Neural crest cell (in vitro differentiated cells): ENCODE data around the gene PNPLA7. TPM values are rescaled to one million over a fixed set of nuclear protein-coding genes. Genes with fewer than 3 reads are reported as not detected.

Experiments
- DNase-seq: peaks from one replicate; pipeline ENCODE4 v3.0.0; 2021; ENCODE audit warnings: low read depth, mixed read lengths, low spot score
- H3K27ac Mint-ChIP-seq: one replicate; pipeline ENCODE4 v1.8.0; 2021; ENCODE audit warnings: mild to moderate bottlenecking, mixed read lengths; ENCODE audit not compliant: unreplicated experiment
- H3K27me3 Mint-ChIP-seq: 2 replicates; pipeline ENCODE4 v1.8.0; 2021; ENCODE audit warnings: low read depth, mild to moderate bottlenecking, mixed read lengths
- H3K36me3 Mint-ChIP-seq: 2 replicates; pipeline ENCODE4 v1.8.0; 2021; ENCODE audit warnings: low read depth, mild to moderate bottlenecking, mixed read lengths
- H3K4me1 Mint-ChIP-seq: 2 replicates; pipeline ENCODE4 v1.8.0; 2021; ENCODE audit warnings: mixed read lengths
- H3K4me3 Mint-ChIP-seq: one replicate; pipeline ENCODE4 v1.8.0; 2021; ENCODE audit warnings: mild to moderate bottlenecking, mixed read lengths
- H3K9me3 Mint-ChIP-seq: 2 replicates; pipeline ENCODE4 v1.8.0; 2021; ENCODE audit warnings: mixed read lengths
- total RNA-seq: library from RNA; stranded (reverse); gene quantifications from 2 replicates; pipeline ENCODE4 v1.2.1, GENCODE V29; 2021
- TF ChIP-seq, protein P1 (sequence below): fragments of 200-600 bp; sonication (generic); conservative IDR thresholded peaks from 2 replicates; pipeline ENCODE4 v1.5.0; 2021; ENCODE audit warnings: antibody characterized with exemption, mild to moderate bottlenecking

The PNPLA7 gene
- total RNA-seq, 1 donor from 2014 or later, result 2.2 TPM

DNA sequence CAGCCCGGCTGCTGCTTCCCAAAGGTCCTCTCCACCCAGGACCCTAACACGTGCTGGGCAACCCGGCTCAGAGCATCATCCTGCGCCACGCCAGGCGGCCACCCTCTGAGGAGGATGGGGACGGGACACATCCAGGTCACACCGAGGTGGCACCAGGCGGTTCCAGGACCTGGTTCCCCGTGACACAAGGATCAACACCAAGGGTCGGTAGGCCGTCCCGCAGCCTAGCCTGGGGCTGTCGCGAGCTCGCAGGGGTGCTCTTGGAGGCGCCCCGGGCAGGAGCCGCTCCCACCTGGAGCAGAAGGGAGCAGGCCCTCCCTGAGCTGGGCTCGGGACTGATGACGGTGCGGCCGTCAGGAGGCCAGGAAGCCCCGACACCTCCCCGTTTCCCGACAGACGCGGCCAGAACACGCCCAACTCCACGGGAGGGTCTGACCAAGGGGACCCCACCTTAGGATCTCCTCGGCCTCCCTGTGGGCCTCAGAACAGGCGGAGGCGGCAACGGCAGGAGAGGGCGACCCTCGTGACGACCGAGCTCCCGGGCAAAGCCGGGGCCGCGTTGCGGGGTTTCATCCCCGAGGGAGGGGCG lies 133.5 kb downstream of the PNPLA7 start:
- no peak for DNase-seq
- Mint-ChIP-seq H3K4me1 (no peaks in the 10 kb centered on the region), H3K27me3 (no peaks in the 10 kb centered on the region)

DNA sequence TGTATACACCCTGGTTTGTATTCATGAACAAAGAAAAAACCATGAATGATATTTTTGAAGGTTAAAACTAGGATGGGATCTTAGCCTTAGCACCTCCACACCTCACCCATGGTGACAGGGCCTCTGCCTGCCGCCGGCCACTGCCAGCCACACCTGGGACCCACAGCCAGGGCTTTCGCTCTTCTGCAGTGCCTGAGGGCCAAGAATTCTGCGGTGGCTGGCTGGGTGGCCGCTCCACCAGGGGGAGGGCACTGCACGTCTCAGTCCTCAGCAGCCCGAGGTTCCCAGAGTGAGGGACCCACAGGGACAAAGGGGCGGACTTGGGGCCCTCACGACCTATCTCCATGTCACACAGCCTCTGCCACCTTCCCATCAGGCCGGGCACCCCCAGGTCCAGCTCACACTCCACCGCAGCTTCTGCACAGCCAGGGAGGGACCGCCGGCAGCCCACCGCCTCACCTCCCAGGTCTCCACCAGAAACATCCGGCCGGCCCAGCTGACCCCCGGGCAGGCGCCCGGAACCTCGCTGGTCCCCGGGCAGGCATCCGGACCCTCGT lies 134.1 kb downstream of the PNPLA7 start:
- no peaks in the 10 kb centered on the region for H3K4me1 Mint-ChIP-seq
- no peaks in the 10 kb centered on the region for H3K27me3 Mint-ChIP-seq
- no peak for DNase-seq
- TF ChIP-seq, protein P1, sequence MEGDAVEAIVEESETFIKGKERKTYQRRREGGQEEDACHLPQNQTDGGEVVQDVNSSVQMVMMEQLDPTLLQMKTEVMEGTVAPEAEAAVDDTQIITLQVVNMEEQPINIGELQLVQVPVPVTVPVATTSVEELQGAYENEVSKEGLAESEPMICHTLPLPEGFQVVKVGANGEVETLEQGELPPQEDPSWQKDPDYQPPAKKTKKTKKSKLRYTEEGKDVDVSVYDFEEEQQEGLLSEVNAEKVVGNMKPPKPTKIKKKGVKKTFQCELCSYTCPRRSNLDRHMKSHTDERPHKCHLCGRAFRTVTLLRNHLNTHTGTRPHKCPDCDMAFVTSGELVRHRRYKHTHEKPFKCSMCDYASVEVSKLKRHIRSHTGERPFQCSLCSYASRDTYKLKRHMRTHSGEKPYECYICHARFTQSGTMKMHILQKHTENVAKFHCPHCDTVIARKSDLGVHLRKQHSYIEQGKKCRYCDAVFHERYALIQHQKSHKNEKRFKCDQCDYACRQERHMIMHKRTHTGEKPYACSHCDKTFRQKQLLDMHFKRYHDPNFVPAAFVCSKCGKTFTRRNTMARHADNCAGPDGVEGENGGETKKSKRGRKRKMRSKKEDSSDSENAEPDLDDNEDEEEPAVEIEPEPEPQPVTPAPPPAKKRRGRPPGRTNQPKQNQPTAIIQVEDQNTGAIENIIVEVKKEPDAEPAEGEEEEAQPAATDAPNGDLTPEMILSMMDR, result no peak
- no peak overlapping the region for H3K27ac Mint-ChIP-seq
- no peaks in the 10 kb centered on the region for H3K9me3 Mint-ChIP-seq
- H3K36me3 Mint-ChIP-seq, result no peaks in the 10 kb centered on the region
- H3K4me3 Mint-ChIP-seq, result no peak overlapping the region

More for the DNA sequence above, 133.5 kb downstream of the PNPLA7 start:
- no peaks in the 10 kb centered on the region for H3K9me3 Mint-ChIP-seq
- TF ChIP-seq, protein P1, result no peak
- H3K36me3 Mint-ChIP-seq, result no peaks in the 10 kb centered on the region
- no peak overlapping the region for H3K27ac Mint-ChIP-seq
- H3K4me3 Mint-ChIP-seq, result no peak overlapping the region

DNA sequence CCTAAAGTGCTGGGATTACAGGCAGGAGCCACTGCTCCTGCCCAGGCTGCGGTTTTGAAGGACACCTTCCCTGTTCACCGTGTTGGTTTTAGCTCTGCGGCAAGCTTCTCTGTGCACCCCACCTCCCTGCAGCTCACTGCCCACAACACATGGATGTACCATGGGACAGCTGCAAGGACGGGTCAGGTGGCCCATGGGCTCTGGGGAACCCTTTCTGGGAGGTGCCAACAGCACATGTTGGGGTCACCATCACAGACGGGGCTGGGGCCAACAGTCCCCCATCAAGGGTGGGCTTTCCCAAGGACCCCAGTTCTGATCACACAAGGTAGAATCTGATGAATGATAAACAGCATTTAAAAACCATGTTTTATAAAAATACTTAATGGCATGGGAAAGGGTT lies 134.8 kb downstream of the PNPLA7 start:
- no peak for DNase-seq
- TF ChIP-seq, protein P1, result no peak
- Mint-ChIP-seq H3K27ac (no peak overlapping the region), H3K27me3 (no peaks in the 10 kb centered on the region), H3K9me3 (no peaks in the 10 kb centered on the region), H3K4me3 (no peak overlapping the region), H3K4me1 (no peaks in the 10 kb centered on the region), H3K36me3 (no peaks in the 10 kb centered on the region)

DNA sequence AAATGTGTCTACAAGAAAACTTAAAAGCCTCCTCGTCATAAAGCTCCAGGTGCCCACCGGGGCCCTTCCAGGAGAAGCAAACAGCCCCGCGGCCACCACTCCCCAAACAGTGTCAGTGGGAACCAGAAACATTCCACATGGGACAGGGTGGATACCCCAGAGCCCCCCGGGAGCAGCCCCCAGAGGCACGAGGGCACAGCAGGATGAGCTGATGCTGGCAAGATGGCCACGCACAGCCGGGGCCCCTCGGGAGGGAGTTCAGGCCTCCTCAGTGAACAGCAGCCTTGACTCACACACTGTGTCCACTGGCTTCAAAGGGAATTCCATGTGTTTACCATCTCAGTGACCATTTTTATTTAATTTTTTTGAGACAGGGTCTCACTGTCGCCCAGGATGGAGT lies 137.8 kb downstream of the PNPLA7 start:
- no peaks in the 10 kb centered on the region for H3K27me3 Mint-ChIP-seq
- TF ChIP-seq, protein P1, result no peak
- H3K36me3 Mint-ChIP-seq, result no peaks in the 10 kb centered on the region
- no peaks in the 10 kb centered on the region for H3K9me3 Mint-ChIP-seq
- no peak overlapping the region for H3K27ac Mint-ChIP-seq
- no peak for DNase-seq
- H3K4me3 Mint-ChIP-seq, result no peak overlapping the region
- no peaks in the 10 kb centered on the region for H3K4me1 Mint-ChIP-seq

DNA sequence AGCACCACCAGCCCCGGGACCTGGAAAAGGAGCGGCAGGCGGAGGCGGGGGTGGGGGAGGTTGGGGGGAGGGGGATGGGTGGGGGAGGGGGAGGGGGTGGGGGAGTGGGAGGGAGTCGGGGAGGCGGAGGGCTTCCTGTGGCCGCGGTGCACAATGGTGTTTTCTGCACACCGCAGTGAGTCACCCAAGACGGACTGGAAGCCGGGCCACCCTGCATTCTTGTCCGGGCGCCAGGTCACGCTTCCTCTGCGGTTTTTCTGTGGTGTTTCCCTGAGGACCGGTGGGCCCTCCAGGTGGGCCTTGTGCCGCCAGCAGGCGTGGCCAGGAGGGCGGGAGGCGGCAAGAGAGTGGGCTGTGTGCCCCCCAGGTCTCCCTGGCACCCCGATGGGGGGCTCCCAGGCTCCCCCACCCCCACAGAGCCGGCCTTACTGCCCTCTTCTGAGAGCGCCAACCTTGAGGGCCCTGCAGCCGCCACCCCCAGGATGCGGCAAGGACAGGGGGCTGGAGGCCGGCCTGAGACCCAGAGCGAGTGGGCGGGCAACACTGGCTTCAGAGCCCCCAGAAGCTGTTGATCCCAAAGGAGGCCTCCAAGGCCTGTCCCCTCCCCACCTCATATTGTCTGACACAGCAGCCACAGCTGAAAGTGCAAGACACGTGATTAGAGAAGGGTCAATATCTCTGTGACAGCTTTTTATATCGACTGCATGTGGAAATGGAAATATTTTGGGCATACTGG lies 138.4 kb downstream of the PNPLA7 start:
- no peaks in the 10 kb centered on the region for H3K36me3 Mint-ChIP-seq

More for the DNA sequence above, 138.4 kb downstream of the PNPLA7 start:
- no peak overlapping the region for H3K4me3 Mint-ChIP-seq
- no peaks in the 10 kb centered on the region for H3K9me3 Mint-ChIP-seq
- no peak overlapping the region for H3K27ac Mint-ChIP-seq
- no peaks in the 10 kb centered on the region for H3K4me1 Mint-ChIP-seq
- TF ChIP-seq, protein P1, result no peak
- no peak for DNase-seq
- no peaks in the 10 kb centered on the region for H3K27me3 Mint-ChIP-seq
